ENCODE measurements around the gene SLCO3A1. TPM values are rescaled to one million over a fixed set of nuclear protein-coding genes. Genes with fewer than 3 reads are reported as not detected.

Gene SLCO3A1
- total RNA-seq, 1 experiment from 2014 or later = 5.1 TPM

DNA sequence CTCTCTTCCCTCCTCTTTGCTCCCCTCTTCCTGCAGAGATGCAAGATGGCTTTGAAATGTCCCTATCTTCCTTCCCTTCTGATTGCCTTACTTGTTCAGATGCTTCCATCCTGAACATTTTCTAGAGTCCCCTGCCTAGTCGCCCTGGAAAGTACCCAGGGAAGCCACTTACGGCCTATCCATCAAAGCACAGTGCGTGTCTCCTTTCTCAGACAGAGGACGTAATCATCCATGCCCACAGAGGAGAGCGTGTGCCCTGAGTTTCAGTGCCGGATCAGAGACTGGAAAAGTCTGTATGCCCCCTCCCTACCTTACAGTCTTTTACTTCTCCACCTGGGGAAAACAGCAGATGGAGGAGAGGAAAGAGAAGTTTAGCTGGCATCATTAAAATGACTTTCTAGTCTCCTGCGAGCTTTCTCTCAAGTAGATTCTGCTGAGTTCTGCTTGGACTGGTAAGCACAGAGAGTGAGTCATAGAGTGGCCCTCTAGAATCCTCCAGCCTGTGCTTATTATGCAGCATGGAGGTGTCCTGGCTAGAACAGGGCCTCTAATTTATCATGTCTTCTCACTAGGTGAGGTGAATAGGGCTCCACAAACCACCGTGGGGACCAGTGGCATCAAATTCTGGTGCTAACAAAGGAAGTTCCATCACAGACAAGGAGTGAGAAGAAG lies 114.6 kb downstream of the SLCO3A1 start:
- POLR2A ChIA-PET = no interaction called here
- Histone ChIP-seq H3K79me2 (ENCODE audit: insufficient read depth, low read length) (no peaks in the 10 kb centered on the region), H4K20me1 (ENCODE audit: insufficient read depth) (no peaks in the 10 kb centered on the region), H3K4me2 (ENCODE audit: low read length) (no peak overlapping the region), H2AFZ (ENCODE audit: low read depth, low read length, poor library complexity, severe bottlenecking) (no peak overlapping the region), H3K9me3 (ENCODE audit: control insufficient read depth in 1 of 2, insufficient read depth in 1 of 2, low read depth in 1 of 2, low read length in 2 of 2) (no peaks in the 10 kb centered on the region), H3K4me3 (replicated peaks in 1 of 2; ENCODE audit: low read depth in 1 of 2, low read length in 2 of 2) (no peak overlapping the region), H3K36me3 (ENCODE audit: control insufficient read depth in 1 of 2, insufficient read depth in 2 of 2, low read length in 2 of 2) (no peaks in the 10 kb centered on the region), H3K9me2 (ENCODE audit: insufficient read depth) (no peaks in the 10 kb centered on the region), H3K27me3 (ENCODE audit: insufficient read depth, low read length) (no peaks in the 10 kb centered on the region), H3K27ac (ENCODE audit: low read depth, low read length) (no peak overlapping the region), H3K9ac (ENCODE audit: low read length) (no peak overlapping the region), H3K4me1 (ENCODE audit: control insufficient read depth in 1 of 2, insufficient read depth in 2 of 2, low read length in 2 of 2) (peaks cover 12 to 15% of the 10 kb centered on the region in 2 experiments)
- no peak for DNase-seq (ENCODE audit: low read depth, low spot score)
- intact Hi-C loops (cut with micrococcal nuclease) = loop anchor here (2.0 kb wide), 1 partner anchor 101 kb away; no protein-coding TSS in a partner anchor
- TF ChIP-seq, protein P1, sequence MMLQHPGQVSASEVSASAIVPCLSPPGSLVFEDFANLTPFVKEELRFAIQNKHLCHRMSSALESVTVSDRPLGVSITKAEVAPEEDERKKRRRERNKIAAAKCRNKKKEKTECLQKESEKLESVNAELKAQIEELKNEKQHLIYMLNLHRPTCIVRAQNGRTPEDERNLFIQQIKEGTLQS (IDR thresholded peaks at IDR 0.05) = no peak
- TF ChIP-seq EZH2phosphoT487 (IDR thresholded peaks at IDR 0.05; ENCODE audit: borderline replicate concordance) (no peak), POLR2A (IDR thresholded peaks at IDR 0.05; ENCODE audit: borderline replicate concordance, extremely low read depth, insufficient read depth, insufficient read length) (no peak), TCF7L2 (IDR thresholded peaks at IDR 0.05; ENCODE audit: borderline replicate concordance, extremely low read depth, insufficient read depth, insufficient read length) (no peak), CEBPB (IDR thresholded peaks at IDR 0.05; ENCODE audit: low read depth) (no peak), SIN3A (IDR thresholded peaks at IDR 0.05; ENCODE audit: low read depth) (no peak), JUND (IDR thresholded peaks at IDR 0.05) (no peak), POLR2AphosphoS5 (IDR thresholded peaks at IDR 0.05; ENCODE audit: low read depth, low read length) (no peak), EGR1 (IDR thresholded peaks at IDR 0.05; ENCODE audit: low read depth) (no peak), ZFX (IDR thresholded peaks at IDR 0.05) (no peak), ELF1 (IDR thresholded peaks at IDR 0.05; ENCODE audit: borderline replicate concordance, low read depth) (no peak)
- TF ChIP-seq, protein P2, sequence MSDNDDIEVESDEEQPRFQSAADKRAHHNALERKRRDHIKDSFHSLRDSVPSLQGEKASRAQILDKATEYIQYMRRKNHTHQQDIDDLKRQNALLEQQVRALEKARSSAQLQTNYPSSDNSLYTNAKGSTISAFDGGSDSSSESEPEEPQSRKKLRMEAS (IDR thresholded peaks at IDR 0.05) = no peak
- TF ChIP-seq, protein P3, sequence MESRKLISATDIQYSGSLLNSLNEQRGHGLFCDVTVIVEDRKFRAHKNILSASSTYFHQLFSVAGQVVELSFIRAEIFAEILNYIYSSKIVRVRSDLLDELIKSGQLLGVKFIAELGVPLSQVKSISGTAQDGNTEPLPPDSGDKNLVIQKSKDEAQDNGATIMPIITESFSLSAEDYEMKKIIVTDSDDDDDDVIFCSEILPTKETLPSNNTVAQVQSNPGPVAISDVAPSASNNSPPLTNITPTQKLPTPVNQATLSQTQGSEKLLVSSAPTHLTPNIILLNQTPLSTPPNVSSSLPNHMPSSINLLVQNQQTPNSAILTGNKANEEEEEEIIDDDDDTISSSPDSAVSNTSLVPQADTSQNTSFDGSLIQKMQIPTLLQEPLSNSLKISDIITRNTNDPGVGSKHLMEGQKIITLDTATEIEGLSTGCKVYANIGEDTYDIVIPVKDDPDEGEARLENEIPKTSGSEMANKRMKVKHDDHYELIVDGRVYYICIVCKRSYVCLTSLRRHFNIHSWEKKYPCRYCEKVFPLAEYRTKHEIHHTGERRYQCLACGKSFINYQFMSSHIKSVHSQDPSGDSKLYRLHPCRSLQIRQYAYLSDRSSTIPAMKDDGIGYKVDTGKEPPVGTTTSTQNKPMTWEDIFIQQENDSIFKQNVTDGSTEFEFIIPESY (IDR thresholded peaks at IDR 0.05; ENCODE audit: extremely low read depth, insufficient replicate concordance, low read length) = no peak
- TF ChIP-seq, protein P4, sequence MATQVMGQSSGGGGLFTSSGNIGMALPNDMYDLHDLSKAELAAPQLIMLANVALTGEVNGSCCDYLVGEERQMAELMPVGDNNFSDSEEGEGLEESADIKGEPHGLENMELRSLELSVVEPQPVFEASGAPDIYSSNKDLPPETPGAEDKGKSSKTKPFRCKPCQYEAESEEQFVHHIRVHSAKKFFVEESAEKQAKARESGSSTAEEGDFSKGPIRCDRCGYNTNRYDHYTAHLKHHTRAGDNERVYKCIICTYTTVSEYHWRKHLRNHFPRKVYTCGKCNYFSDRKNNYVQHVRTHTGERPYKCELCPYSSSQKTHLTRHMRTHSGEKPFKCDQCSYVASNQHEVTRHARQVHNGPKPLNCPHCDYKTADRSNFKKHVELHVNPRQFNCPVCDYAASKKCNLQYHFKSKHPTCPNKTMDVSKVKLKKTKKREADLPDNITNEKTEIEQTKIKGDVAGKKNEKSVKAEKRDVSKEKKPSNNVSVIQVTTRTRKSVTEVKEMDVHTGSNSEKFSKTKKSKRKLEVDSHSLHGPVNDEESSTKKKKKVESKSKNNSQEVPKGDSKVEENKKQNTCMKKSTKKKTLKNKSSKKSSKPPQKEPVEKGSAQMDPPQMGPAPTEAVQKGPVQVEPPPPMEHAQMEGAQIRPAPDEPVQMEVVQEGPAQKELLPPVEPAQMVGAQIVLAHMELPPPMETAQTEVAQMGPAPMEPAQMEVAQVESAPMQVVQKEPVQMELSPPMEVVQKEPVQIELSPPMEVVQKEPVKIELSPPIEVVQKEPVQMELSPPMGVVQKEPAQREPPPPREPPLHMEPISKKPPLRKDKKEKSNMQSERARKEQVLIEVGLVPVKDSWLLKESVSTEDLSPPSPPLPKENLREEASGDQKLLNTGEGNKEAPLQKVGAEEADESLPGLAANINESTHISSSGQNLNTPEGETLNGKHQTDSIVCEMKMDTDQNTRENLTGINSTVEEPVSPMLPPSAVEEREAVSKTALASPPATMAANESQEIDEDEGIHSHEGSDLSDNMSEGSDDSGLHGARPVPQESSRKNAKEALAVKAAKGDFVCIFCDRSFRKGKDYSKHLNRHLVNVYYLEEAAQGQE (IDR thresholded peaks at IDR 0.05; ENCODE audit: low read depth) = no peak
- no peak for ATAC-seq
- no TSS peak for BruUV-seq (replicated peaks)
- CTCF ChIA-PET = no interaction called here
- RAD21 ChIA-PET (ENCODE audit: low non-redundant PET in 1 of 2, low total read pairs in 2 of 2, uncharacterized antibody in 2 of 2, unreplicated experiment in 2 of 2) = no interaction called here

Measured in HCT116 (cell line).